Esophagus (tissue), 2 donors: ENCODE measurements around the gene COLEC11. TPM values are rescaled to one million over a fixed set of nuclear protein-coding genes. Genes with fewer than 3 reads are reported as not detected.

Experiments used
- H3K27ac ChIP-seq, 2 donors: one replicate each; pipeline ENCODE4 v1.5.1; 2013; ENCODE audit warnings: low read depth in 2 of 2, mild to moderate bottlenecking in 2 of 2, inconsistent platforms in 1 of 2, low read length in 1 of 2, moderate library complexity in 1 of 2
- H3K27me3 ChIP-seq, 2 donors: one replicate each; pipeline ENCODE4 v1.6.1; 2013; ENCODE audit warnings: low read length in 2 of 2, control low read depth in 1 of 2, mild to moderate bottlenecking in 1 of 2; ENCODE audit not compliant: insufficient read depth in 2 of 2, control insufficient read depth in 1 of 2
- H3K36me3 ChIP-seq, 2 donors: one replicate each; pipeline ENCODE4 v1.6.1; 2013; ENCODE audit warnings: low read length in 1 of 2; ENCODE audit not compliant: control insufficient read depth in 2 of 2, insufficient read depth in 2 of 2
- H3K4me1 ChIP-seq, 2 donors: one replicate each; pipeline ENCODE4 v1.6.1; 2013; ENCODE audit warnings: low read length in 1 of 2; ENCODE audit not compliant: control insufficient read depth in 2 of 2, insufficient read depth in 2 of 2
- H3K4me3 ChIP-seq, 2 donors: one replicate each; pipeline ENCODE4 v1.5.1; 2013; ENCODE audit warnings: low read length in 2 of 2, mild to moderate bottlenecking in 2 of 2, low read depth in 1 of 2, moderate library complexity in 1 of 2
- H3K9me3 ChIP-seq, 2 donors: one replicate each; pipeline ENCODE4 v1.6.1; 2013; ENCODE audit warnings: mild to moderate bottlenecking in 2 of 2, low read depth in 1 of 2, low read length in 1 of 2, moderate library complexity in 1 of 2; ENCODE audit not compliant: control insufficient read depth in 2 of 2, insufficient read depth in 1 of 2
- WGBS, 2 donors: extraction: QIAGEN DNeasy Blood & Tissue Kit; methylation state at CpG; one replicate each; pipeline ENCODE4 v1.1.7; 2013; 5-methylcytosine and 5-hydroxymethylcytosine counted together
- polyA plus RNA-seq, 2 donors: library from polyadenylated mRNA; stranded (reverse); fragments of 200-250 nt; gene quantifications; one replicate each; pipeline ENCODE4 v1.2.3, GENCODE V29; 2013
- donor health status: healthy with polysubstance abuse.
- donor health status: Bipolar disorder and iron deficiency.

Gene COLEC11
- polyA plus RNA-seq, 2 donors, result 0.43 to 1.3 TPM

DNA sequence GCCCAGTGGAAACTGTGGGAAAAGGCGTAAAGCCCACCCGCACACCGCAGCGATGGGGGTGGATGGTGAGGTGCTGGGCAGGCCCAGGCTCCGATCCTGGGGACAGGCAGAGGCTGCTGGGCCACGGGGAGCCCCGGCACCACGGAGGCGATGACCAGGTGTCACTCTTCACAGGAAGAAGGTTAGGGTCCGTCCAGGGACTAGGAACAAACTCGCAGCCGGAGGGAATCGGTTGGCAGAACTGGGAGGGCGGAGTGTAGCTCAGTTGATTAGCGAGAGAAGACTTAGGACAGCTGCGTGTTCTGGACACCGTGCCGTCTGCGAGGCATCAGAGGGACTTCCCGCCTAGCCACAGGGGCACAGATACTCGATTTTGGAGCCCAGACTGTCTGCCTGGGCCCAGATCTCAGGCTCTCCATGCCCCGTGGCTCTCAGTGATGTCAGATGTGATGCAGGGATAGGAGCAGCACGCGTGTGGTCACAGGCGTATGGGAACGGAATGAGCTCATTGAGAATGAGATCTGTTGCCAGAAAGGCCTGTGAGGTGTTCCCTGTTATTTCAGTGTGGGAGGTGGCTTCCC, 47.0 kb downstream of the COLEC11 start:
- no peaks in the 10 kb centered on the region for H3K36me3 ChIP-seq
- no peak overlapping the region for H3K27ac ChIP-seq
- H3K27me3 ChIP-seq, result no peaks in the 10 kb centered on the region
- H3K4me1 ChIP-seq, result no peaks in the 10 kb centered on the region
- H3K9me3 ChIP-seq, result peaks cover 0 to 2% of the 10 kb centered on the region in 2 donors
- H3K4me3 ChIP-seq, result no peak overlapping the region
- 83 to 85% methylated on average over 26 of the region's 26 CpGs for WGBS, 2 donors

GRCh38 chr2:3642521-3643215, 47.8 kb downstream of the COLEC11 start:
- H3K27ac ChIP-seq, result no peak overlapping the region
- 86 to 87% methylated on average over 18 of the region's 18 CpGs for WGBS, 2 donors
- no peaks in the 10 kb centered on the region for H3K36me3 ChIP-seq
- peaks cover 0 to 2% of the 10 kb centered on the region in 2 donors for H3K9me3 ChIP-seq
- no peak overlapping the region for H3K4me3 ChIP-seq
- no peaks in the 10 kb centered on the region for H3K4me1 ChIP-seq
- no peaks in the 10 kb centered on the region for H3K27me3 ChIP-seq

- 93% methylated on average over 48 of the region's 48 CpGs for WGBS, 2 donors
- H3K27ac ChIP-seq, result no peak overlapping the region
- H3K4me3 ChIP-seq, result no peak overlapping the region
- H3K4me1 ChIP-seq, result no peaks in the 10 kb centered on the region
- H3K27me3 ChIP-seq, result no peaks in the 10 kb centered on the region
- H3K9me3 ChIP-seq, result peaks cover 0 to 2% of the 10 kb centered on the region in 2 donors
- no peaks in the 10 kb centered on the region for H3K36me3 ChIP-seq
Observed at GRCh38 chr2:3643371-3644245, 48.7 kb downstream of the COLEC11 start.

GRCh38 chr2:3644246-3644525, 49.3 kb downstream of the COLEC11 start:
- H3K9me3 ChIP-seq, result peaks cover 0 to 2% of the 10 kb centered on the region in 2 donors

GRCh38 chr2:3644891-3645605, 50.1 kb downstream of the COLEC11 start:
- no peaks in the 10 kb centered on the region for H3K36me3 ChIP-seq

More at GRCh38 chr2:3644246-3644525, 49.3 kb downstream of the COLEC11 start:
- Histone ChIP-seq H3K27me3 (no peaks in the 10 kb centered on the region), H3K4me3 (no peak overlapping the region), H3K36me3 (no peaks in the 10 kb centered on the region), H3K4me1 (no peaks in the 10 kb centered on the region), H3K27ac (no peak overlapping the region)

GRCh38 chr2:3645745-3646389, 51.0 kb downstream of the COLEC11 start:
- no peak overlapping the region for H3K27ac ChIP-seq
- 76 to 80% methylated on average over 10 of the region's 10 CpGs for WGBS, 2 donors

More at GRCh38 chr2:3644891-3645605, 50.1 kb downstream of the COLEC11 start:
- Histone ChIP-seq H3K9me3 (peaks cover 0 to 2% of the 10 kb centered on the region in 2 donors), H3K27me3 (no peaks in the 10 kb centered on the region), H3K27ac (no peak overlapping the region), H3K4me1 (no peaks in the 10 kb centered on the region), H3K4me3 (no peak overlapping the region)
- 82 to 85% methylated on average over 15 of the region's 15 CpGs for WGBS, 2 donors

GRCh38 chr2:3646446-3646845, 51.5 kb downstream of the COLEC11 start:
- Histone ChIP-seq H3K4me1 (peaks cover 0 to 2% of the 10 kb centered on the region in 2 donors), H3K27ac (no peak overlapping the region), H3K36me3 (no peaks in the 10 kb centered on the region), H3K9me3 (peaks cover 0 to 2% of the 10 kb centered on the region in 2 donors), H3K27me3 (no peaks in the 10 kb centered on the region), H3K4me3 (no peak overlapping the region)
- 89 to 96% methylated on average over 8 of the region's 8 CpGs for WGBS, 2 donors

More at GRCh38 chr2:3645745-3646389, 51.0 kb downstream of the COLEC11 start:
- Histone ChIP-seq H3K27me3 (no peaks in the 10 kb centered on the region), H3K9me3 (peaks cover 0 to 2% of the 10 kb centered on the region in 2 donors), H3K36me3 (no peaks in the 10 kb centered on the region), H3K4me3 (no peak overlapping the region), H3K4me1 (no peaks in the 10 kb centered on the region)

DNA sequence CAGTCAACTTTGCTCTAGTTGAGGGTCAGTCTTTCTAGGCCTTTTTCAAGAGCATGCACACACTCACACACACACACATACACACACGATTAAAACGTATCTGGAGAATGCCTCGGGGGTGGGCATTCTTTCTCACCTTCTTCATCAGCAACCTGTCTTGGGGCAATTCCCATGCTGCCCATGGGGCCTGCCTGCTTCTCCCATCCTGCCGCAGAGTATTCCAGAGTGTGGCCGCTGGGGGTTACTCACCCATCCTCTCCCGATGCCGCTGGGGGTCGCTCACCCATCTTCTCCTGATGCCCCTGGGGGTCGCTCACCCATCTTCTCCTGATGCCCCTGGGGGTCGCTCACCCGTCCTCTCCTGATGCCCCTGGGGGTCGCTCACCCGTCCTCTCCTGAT, 52.3 kb downstream of the COLEC11 start:
- peaks cover 0 to 5% of the 10 kb centered on the region in 2 donors for H3K4me1 ChIP-seq
- H3K27ac ChIP-seq, result no peak overlapping the region
- H3K27me3 ChIP-seq, result no peaks in the 10 kb centered on the region
- no peaks in the 10 kb centered on the region for H3K36me3 ChIP-seq
- 72 to 82% methylated on average over 13 of the region's 13 CpGs for WGBS, 2 donors
- peaks cover 0 to 2% of the 10 kb centered on the region in 2 donors for H3K9me3 ChIP-seq
- H3K4me3 ChIP-seq, result no peak overlapping the region
